Putamen (tissue), 1 donor: ENCODE measurements around the gene ZBTB20.

Experiments used
- DNase-seq: peaks from one replicate; pipeline ENCODE4 v3.0.0-alpha.2; 2016; ENCODE audit warnings: low spot score

Gene ZBTB20

GRCh38 chr3:114328345-114328744 lies 818.7 kb downstream of the ZBTB20 start:
- peak; percentile 11 for DNase-seq

- DNase-seq = no peak
Observed at GRCh38 chr3:114327665-114328064, 819.4 kb downstream of the ZBTB20 start.

DNA sequence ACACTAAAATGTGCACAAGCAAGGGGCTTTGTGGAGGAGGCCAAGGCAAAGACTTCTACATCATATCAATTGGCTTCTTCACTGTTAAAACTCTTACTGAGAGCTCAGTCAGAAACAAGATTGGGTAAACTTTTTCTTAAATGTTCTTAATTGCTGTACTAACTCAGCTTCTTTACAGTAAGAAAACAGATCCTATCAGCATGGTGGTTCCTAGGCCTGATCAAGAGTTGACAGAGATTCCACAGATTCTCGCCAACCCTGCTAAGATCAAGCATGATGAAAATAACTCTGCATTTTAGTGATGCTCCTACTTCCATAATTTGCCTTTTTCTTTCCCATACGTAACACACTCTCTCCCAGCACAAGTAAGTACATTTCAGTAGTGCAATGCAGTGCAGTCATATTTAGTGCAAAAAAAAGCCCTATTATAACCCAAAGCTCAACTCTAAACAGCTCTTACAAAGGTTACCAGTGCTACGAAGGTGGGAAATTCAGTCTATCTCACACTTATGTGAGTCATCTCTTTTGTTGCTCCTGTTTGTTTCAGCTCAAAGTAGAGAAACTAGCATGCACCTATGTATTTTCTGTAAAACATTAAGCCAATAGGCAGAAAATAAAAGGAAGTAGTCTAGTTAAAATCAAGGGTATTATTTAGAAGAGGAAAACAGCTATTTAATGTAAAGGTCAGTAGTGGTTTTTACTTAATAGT lies 823.4 kb downstream of the ZBTB20 start:
- DNase-seq = no peak

- no peak for DNase-seq
Observed at GRCh38 chr3:114320246-114320645, 826.8 kb downstream of the ZBTB20 start.

- DNase-seq = no peak
Observed at GRCh38 chr3:114319453-114319852, 827.6 kb downstream of the ZBTB20 start.

GRCh38 chr3:114318295-114318694 lies 828.8 kb downstream of the ZBTB20 start:
- DNase-seq = no peak

GRCh38 chr3:114314282-114314681 lies 832.8 kb downstream of the ZBTB20 start:
- no peak for DNase-seq

DNA sequence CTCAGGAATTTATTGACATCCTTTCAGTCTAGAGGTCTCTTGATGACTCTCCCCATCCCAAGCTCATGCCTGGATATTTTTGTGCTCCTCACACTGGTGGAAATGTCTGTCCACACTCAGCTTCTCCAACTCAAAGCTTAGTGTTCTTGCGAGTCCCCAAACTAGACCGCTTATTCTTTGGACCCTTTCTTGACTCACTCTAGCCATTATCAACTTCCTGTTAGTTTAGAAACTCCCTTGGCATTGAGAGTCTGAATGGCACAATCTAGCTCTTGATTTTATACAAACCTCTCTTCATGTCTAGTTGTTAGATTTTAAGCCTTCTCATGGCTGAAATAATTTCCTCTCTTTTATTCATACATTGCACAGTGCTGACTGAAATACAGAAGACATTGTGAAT lies 833.7 kb downstream of the ZBTB20 start:
- no peak for DNase-seq

- DNase-seq = no peak
Observed at GRCh38 chr3:114310695-114311094, 836.4 kb downstream of the ZBTB20 start.

DNA sequence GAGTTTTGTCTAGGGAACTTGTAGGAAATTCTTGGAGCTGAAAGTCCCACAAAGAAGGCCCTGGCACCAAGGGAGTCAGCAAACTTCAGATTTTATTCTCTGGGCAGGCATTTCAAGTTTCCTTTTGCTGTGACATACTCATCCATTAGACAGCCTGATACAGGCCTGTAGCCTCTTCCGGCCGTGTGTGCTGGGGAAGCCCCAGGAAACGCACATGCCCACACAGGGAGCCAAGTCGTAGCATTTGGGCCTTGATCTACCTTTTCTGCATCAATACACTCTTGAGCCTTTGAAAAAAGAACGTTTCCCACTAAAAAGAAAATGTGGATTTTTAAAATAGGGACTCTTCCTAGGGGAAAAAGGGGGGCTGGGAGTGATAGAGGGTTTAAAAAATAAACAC lies 838.3 kb downstream of the ZBTB20 start:
- DNase-seq = no peak

DNA sequence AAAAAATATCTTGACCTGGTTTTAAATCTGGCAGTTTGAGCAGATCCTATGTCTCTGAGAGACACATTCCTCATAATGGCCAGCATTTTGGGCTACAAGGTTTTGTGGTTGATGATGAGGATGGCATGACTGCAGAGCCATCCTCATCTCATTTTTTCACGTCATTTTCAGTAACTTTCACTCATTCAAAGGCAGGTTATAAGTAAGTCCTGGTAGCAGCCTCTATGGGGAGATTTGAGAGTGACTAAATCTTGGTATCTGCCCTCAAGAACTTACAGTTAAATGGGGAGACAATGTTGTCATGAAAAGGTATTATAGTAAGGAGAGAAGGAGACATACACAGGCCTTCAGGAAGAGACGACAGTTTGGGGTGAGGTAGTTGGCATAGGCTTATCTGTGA lies 838.7 kb downstream of the ZBTB20 start:
- no peak for DNase-seq

DNA sequence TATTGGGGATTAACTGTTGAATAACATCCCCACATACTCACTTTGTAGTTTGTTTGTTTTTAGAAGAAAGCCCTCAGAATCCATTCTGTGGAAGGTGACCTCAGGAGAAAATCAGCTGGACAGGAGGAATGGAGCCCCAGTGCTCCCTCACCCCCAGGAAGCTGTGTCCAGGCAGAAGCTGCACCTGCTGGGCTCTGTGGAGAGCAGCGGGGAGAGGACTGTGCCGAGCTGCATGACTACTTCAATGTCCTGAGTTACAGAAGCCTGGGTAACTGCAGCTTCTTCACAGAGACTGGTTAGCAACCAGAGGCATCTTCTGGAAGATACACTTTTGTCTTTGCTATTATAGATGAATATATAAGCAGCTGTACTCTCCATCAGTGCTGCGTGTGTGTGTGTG lies 839.3 kb downstream of the ZBTB20 start:
- DNase-seq = no peak

DNA sequence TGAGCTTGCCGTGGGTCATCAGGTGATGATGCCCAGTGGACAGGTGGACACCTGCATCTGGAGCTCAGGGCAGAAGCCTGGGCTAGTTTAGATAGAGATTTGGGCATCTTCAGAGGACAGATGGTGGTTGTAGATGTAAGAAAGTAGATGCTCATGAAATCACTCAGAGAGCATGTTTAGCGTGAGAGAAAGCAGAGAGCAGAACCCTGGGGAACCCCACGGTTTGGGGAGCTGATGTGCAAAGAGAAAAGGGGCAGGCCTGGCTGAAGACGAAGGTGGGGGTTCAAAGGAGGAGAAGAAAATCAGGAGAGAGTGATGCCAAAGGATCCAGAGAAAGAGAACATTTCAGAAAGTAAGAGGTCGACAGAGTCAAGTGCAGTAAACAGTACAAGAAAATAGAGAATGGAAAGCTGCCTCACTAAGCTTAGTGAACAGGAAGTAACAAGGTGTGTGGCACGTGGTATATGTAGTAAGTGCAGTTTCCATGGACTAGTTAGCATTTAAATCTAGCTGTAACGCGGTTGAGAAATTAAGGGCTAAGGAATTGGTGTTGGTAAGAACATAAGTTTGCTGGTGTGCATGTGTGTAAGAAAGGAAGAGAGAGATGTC lies 839.8 kb downstream of the ZBTB20 start:
- DNase-seq = no peak

GRCh38 chr3:114299941-114300624 lies 847.0 kb downstream of the ZBTB20 start:
- DNase-seq = no peak

GRCh38 chr3:114299421-114299820 lies 847.7 kb downstream of the ZBTB20 start:
- DNase-seq = no peak

- DNase-seq = no peak
Observed at GRCh38 chr3:114295946-114296345, 851.1 kb downstream of the ZBTB20 start.

DNA sequence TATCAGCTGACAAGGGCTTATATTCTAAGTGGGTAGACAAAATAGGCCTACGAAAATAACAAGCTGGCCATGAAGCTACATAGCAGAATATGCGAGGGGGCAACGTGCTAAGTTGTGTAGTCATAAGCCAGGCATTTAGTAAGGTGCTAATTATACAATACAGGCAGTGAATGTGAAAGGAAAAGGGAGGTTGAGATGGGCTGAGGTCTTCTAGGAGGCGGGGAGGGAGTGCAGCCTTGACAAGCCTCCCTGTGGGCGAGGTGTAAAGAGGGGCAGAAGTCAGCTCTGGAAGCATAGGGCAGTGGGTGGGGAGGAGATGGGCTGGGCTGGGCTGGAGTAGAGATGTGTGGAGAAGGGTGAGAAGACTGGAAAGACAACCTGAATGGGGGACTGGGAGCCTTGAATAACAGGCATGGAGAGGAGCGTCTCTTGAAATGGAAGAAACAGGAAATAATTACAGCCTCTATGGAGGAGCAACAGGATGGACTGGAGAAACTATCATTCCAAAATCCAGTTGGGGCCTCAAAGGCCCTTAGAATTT lies 852.1 kb downstream of the ZBTB20 start:
- no peak for DNase-seq

DNA sequence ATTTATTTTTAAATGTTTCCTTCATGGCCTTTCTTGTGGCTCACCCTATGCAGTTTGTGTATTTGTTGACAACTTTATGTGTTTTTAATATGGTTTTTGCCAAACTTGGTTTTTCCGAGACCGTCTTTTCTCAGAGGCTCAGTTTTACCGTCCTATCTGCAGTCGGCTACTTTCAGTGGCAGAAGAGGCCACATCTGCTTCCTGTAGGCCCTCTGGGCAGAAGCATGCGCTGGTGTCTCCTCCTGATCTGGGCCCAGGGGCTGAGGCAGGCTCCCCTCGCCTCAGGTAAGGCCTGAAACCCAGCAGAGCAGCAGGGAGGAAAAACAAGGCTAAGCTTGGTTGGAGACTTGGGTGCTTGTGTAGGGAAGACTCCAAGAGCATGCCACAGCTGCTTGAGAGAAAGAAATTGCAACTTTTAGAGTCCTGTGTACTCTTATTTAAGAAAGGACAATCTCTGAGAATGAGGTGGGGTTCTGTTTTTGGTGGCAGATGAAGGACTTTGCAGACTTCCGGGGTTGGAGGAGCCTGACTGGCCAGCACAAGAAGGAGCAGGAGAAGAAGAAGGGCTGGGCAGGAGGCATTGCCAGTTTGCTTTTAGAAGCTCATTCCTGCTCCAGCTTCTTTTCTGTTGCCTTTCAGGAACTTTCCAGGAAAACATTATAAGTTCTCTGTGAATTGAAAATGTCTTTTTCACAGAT lies 853.1 kb downstream of the ZBTB20 start, which contains the start of gene TIGIT:
Gene TIGIT, plus strand, starts transcription at position 191 of the 698 bp plus-strand sequence. Its CDS starts 34 bp downstream, at position 225.
- no peak for DNase-seq

DNA sequence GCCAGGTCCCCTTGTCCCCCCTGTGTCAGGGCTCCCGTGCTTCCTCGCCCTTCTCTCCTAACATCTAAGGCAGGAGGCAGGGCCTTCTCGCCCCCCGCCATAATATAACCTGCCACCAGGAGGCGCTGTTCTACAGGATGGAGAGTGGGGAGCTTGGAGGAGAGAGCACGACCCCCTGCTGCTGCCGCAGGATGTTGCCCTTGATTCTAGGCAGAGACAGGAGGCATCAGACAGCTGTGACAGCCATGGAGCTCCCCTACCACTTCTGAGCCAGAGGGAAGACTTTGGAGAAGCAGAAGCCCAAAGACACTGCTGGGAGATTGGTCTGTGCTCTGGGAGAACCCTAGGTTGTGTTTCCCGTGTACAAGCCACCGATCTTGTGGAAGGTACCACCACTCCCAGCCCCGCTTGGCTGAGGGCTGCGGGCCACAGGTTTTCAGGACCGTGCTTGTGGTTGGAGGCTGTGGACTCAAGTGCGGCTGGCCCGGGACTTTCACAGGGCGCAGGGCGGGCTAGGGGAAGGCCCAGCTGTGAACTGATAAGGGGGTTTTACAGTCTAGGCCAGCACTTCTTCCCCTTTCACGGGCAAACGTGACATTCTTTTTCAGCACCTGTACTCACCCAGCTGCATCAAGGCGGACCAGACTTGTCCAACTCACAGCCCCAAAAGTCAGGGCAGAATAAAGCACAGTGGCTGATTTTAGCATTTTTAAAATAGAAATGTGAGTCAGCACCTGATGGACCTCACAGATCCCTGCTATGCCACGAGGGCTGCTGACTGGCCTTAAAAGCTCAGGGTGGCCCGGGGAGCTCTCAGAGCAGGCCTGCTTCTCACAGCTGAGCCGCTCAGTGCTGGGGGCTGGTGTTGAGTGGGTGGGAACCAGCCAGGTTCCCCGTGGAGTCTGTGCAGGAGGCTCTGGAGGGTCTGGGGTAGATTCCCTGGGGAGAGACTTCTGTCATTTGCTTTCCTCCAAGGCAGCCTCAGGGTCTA lies 855.9 kb downstream of the ZBTB20 start:
- peak; percentile 12 for DNase-seq

GRCh38 chr3:114286266-114286665 lies 860.8 kb downstream of the ZBTB20 start:
- DNase-seq = no peak

- no peak for DNase-seq
Observed at GRCh38 chr3:114285648-114286230, 861.3 kb downstream of the ZBTB20 start.
